Mucosa of rectum (tissue), 2 donors: ENCODE measurements around the gene TLK1.
"Not testable (repeated sequence)": the region's sequence is repeated elsewhere in the genome, so short reads cannot be mapped to it uniquely, and the experiment has no call there.

ENCODE experiments used
- H3K27ac ChIP-seq, 2 donors: one replicate each; pipeline ENCODE4 v1.7.0; 2013; ENCODE audit warnings: inconsistent platforms in 2 of 2, low read depth in 2 of 2, low read length in 2 of 2
- H3K27me3 ChIP-seq, 2 donors: one replicate each; pipeline ENCODE4 v1.7.0; 2013; ENCODE audit warnings: low read length in 2 of 2; ENCODE audit not compliant: control insufficient read depth in 2 of 2, insufficient read depth in 2 of 2
- H3K36me3 ChIP-seq, 2 donors: one replicate each; pipeline ENCODE4 v1.7.0; 2013; ENCODE audit warnings: low read length in 2 of 2; ENCODE audit not compliant: control insufficient read depth in 2 of 2, insufficient read depth in 2 of 2
- H3K4me1 ChIP-seq, 2 donors: one replicate each; pipeline ENCODE4 v1.7.0; 2013; ENCODE audit warnings: low read length in 2 of 2, mild to moderate bottlenecking in 1 of 2; ENCODE audit not compliant: control insufficient read depth in 2 of 2, insufficient read depth in 2 of 2
- H3K4me3 ChIP-seq, 2 donors: one replicate each; pipeline ENCODE4 v1.7.0; 2013; ENCODE audit warnings: low read length in 2 of 2
- H3K9ac ChIP-seq, 2 donors: one replicate each; pipeline ENCODE4 v1.7.0; 2013; ENCODE audit warnings: low read length in 2 of 2, low read depth in 1 of 2, mild to moderate bottlenecking in 1 of 2
- H3K9me3 ChIP-seq, 2 donors: one replicate each; pipeline ENCODE4 v1.7.0; 2013; ENCODE audit warnings: low read length in 2 of 2; ENCODE audit not compliant: control insufficient read depth in 2 of 2
- donor health status: healthy.
- donor health status: Normal muscosa, but diverticular disease.

Gene TLK1

DNA sequence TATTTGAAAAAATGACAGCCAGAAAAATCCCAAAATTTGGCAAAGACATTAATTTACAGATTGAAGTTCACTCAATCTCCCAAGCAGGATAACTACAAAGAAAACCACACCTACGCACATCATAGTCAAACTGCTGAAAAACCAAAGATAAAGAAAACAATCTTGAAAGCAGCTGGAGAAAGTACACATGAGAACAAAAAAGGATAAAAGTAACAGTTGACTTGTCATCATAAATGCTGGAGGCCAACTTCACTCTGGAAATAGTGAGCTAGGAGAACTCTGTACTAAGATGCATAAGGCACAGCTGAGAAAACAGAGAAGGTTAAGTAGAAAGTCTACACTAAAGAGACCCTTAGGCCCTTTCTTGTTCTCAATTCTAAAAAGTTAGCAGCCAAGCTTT lies 73.1 kb downstream of the TLK1 start:
- no peak overlapping the region for H3K27ac ChIP-seq
- H3K27me3 ChIP-seq = no peaks in the 10 kb centered on the region
- no peaks in the 10 kb centered on the region for H3K36me3 ChIP-seq
- peaks cover 0 to 14% of the 10 kb centered on the region in 2 donors for H3K4me1 ChIP-seq
- H3K4me3 ChIP-seq = no peak overlapping the region
- H3K9ac ChIP-seq = no peak overlapping the region
- H3K9me3 ChIP-seq = no peaks in the 10 kb centered on the region

DNA sequence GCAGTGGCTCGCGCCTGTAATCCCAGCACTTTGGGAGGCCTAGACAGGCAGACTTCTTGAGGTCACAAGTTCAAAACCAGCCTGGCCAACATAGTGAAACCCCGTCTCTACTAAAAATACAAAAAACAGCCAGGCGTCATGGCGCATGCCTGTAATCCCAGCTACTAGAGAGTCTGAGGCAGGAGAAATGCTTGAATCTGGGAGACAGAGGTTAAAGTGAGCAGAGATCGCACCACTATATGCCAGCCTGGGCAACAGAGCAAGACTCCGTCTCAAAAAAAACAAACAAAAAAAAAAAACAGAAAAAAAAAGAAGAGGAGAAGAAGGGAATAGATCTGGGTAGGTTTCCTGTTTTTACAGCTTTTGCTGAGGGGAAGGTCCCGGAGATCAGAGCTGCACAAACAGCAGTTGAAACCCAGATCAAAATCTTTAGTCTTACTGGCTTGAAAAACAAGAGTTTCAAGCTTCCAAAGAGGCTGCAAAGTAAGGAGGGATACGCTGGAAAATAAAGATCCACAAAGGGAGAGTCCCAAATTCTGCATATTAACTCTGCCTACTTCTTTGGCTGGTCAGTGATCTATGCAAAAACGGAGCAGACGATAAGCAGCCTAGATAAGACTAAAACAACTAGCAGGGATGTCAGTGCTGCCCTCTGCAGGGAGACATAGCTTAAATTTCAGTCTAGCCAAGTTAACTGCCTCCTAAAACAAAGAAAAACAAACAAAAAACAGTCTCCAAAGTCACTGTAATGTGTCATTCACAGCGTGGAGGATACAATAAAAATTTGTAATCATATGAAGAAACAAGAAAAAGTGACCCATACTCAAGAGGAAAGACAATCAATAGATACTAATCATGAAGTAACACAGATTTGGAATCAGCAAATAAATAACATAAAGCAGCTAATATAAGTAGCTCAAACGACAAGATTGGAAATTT lies 74.1 kb downstream of the TLK1 start:
- Histone ChIP-seq H3K36me3 (peaks cover 0 to under 1% of the 10 kb centered on the region in 2 donors), H3K27ac (no peak overlapping the region), H3K9me3 (no peaks in the 10 kb centered on the region), H3K4me3 (peak overlapping the region in 1 of 2 donors; percentile 11), H3K27me3 (no peaks in the 10 kb centered on the region), H3K9ac (no peak overlapping the region), H3K4me1 (peaks cover 0 to 14% of the 10 kb centered on the region in 2 donors)

DNA sequence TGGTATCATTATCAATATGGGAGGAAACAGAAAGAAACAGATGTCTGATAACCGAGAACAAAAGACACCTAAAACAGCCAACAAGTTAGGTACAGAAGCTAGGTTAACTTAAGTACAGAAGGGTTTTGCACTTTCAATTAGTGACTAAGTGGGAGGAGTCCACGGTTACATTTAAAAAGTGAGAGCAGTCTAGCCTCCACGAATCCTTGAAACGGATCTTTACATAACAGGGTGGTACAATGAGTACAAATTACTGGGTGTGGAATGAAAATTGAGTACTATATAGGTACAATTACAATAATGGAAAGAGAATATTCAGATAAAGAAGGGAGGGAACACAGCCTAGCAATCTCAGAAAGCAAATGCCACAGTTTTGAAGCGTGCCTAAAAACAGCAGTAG lies 76.6 kb downstream of the TLK1 start:
- Histone ChIP-seq H3K27me3 (no peaks in the 10 kb centered on the region), H3K4me3 (no peak overlapping the region), H3K27ac (no peak overlapping the region), H3K4me1 (peaks cover 0 to 14% of the 10 kb centered on the region in 2 donors), H3K9me3 (no peaks in the 10 kb centered on the region), H3K36me3 (peaks cover 0 to 3% of the 10 kb centered on the region in 2 donors), H3K9ac (no peak overlapping the region)

DNA sequence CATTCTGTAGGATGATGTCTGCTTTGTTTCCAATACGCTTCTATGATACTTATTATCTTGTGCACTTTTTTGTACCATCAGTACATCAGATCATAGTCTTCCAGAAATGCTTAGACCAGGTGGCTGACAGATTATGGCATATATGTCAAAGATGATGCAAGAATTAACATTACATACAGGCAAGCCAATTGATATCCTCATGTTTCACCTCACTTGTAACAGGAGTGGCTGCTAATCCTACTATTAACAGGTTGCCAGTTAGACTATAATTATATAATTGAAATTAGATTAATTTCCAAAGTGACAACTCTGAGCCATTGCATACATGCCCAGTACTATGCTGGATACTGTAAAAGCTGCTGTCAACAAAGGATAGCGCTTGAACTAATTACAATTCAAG lies 77.2 kb downstream of the TLK1 start:
- H3K4me1 ChIP-seq = peaks cover 0 to 14% of the 10 kb centered on the region in 2 donors
- no peak overlapping the region for H3K9ac ChIP-seq
- H3K9me3 ChIP-seq = no peaks in the 10 kb centered on the region
- peaks cover 0 to 4% of the 10 kb centered on the region in 2 donors for H3K36me3 ChIP-seq
- no peak overlapping the region for H3K4me3 ChIP-seq
- no peaks in the 10 kb centered on the region for H3K27me3 ChIP-seq
- no peak overlapping the region for H3K27ac ChIP-seq

DNA sequence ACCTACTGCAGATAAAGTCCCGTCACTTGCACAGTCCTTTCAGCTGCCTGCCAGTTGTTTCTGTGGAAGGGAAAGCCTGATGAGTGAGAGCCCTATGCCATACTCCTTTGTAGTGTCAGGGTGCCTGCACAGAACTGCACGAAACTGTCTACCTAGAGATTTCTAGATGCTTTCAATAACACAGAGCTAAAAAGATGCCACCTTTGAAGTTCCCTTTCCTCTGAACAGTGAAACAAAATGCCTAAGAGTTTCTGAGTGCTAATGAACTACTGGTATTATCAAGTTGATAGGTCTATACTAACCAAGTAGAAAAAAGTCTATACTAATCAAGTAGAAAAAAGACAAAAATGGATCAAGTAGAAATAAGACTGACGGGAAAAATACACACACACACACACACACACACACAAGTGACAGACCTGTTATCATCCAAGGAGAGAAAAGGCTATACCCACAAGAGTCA lies 79.0 kb downstream of the TLK1 start:
- Histone ChIP-seq H3K9ac (no peak overlapping the region), H3K9me3 (no peaks in the 10 kb centered on the region), H3K4me3 (no peak overlapping the region), H3K27ac (no peak overlapping the region), H3K4me1 (peaks cover 0 to 11% of the 10 kb centered on the region in 2 donors), H3K36me3 (peaks cover 0 to 11% of the 10 kb centered on the region in 2 donors), H3K27me3 (no peaks in the 10 kb centered on the region)

DNA sequence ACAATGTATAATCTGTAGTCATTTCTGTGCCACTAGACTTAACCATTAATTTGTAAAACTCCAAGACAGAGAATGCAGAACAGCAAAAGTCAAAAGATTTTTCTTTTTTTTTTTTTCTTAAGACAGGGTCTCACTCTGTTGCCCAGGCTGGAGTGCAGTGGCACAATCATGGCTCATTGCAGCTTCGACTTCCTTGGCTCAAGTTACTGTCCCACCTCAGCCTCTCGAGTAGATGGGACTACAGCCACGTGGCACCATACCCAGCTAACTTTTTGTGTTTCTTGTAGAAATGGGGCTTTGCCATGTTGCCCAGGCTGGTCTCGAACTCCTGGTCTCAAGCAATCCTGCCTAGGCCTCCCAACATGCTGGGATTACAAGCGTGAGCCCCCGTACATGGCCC lies 80.1 kb downstream of the TLK1 start:
- Histone ChIP-seq H3K9ac (no peak overlapping the region), H3K9me3 (no peaks in the 10 kb centered on the region), H3K4me1 (peaks cover 0 to 9% of the 10 kb centered on the region in 2 donors), H3K27ac (no peak overlapping the region), H3K27me3 (no peaks in the 10 kb centered on the region), H3K36me3 (peaks cover 0 to 11% of the 10 kb centered on the region in 2 donors), H3K4me3 (no peak overlapping the region)

DNA sequence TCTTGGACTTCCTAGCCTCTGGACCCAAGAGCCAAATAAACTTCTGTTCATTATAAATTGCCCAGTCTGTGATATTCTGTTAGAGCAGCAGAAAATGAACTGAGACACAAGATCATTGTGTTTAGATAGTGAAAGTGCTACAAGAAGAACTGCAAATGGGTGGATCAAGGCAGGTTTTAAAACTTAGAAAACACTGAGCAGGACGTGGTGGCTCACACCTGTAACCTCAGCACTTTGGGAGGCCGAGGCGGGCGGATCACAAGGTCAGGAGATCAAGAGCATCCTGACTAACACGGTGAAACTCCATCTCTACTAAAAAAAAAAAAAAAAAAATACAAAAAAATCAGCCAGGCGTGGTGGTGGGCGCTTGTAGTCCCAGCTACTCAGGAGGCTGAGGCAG lies 84.3 kb downstream of the TLK1 start:
- not testable (repeated sequence) for H3K4me3 ChIP-seq, H3K9me3 ChIP-seq, H3K36me3 ChIP-seq, H3K27me3 ChIP-seq, H3K27ac ChIP-seq, H3K9ac ChIP-seq, H3K4me1 ChIP-seq

DNA sequence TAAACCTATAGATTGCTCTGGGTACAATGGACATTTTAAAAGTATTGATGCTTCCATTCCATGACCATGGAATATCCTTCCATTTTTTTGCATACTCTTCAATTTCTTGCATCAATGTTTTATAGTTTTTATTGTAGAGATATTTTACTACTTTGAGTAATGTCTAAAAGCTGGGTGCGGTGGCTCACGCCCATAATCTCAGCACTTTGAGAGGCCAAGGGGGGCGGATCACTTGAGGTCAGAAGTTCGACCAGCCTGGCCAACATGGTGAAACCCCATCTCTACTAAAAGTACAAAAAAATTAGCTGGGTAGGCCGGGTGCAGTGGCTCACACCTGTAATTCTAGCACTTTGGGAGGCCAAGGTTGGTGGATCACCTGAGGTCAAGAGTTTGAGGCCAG lies 88.5 kb downstream of the TLK1 start:
- H3K36me3 ChIP-seq = peaks cover 0 to 2% of the 10 kb centered on the region in 2 donors
- H3K27ac ChIP-seq = no peak overlapping the region
- H3K4me1 ChIP-seq = no peaks in the 10 kb centered on the region

DNA sequence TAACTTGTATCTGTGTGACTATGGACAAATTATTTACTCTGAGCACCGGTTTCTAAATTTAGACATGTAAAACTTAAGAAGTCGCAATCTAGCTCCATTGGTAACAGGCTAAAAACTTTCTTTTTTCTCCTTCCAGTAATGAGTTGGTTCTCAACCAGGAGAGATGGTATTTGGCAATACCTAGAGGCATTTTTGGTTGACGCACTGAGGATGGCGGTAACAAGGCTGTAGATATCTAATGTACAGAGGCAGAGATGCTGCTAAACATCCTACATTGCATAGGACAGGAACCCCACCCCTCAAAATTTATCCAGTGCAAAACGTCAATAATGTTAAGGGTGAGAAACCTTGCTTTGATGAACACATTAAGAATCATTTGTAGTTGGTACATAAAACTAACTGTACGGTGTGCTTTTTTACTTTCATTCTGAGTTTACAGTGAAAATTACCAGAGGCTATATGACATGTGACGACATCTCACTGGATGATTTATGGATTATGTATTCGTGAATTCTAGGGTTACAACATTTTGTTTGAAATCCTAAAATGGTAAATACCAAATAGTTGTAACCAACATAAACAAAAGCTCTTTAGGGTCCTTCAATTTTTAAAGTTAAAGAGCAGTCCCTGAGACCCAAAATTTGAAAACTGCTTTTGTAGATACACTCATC lies 91.3 kb downstream of the TLK1 start:
- Histone ChIP-seq H3K9ac (no peak overlapping the region), H3K4me1 (no peaks in the 10 kb centered on the region), H3K9me3 (no peaks in the 10 kb centered on the region), H3K36me3 (no peaks in the 10 kb centered on the region), H3K4me3 (no peak overlapping the region), H3K27me3 (no peaks in the 10 kb centered on the region), H3K27ac (no peak overlapping the region)

More for the DNA sequence above, 88.5 kb downstream of the TLK1 start:
- Histone ChIP-seq H3K9me3 (no peaks in the 10 kb centered on the region), H3K9ac (no peak overlapping the region), H3K27me3 (no peaks in the 10 kb centered on the region), H3K4me3 (no peak overlapping the region)

DNA sequence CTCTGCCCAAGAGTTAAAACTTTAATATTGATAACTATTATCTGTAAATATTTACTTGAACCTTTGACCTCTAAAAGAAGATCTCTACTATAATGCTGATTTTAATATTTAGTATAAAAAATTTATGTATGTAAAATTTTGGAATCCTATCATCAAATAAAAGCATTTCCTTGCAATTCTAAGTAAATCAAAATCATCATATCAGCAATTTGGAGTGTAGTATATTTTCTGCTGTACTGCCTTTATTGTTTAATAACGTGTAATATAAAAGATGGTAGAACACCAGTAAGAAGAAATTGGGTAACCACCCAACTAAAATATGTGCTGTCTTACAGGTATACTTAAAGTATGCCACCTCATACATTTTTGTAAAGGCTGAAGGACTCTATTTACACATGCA lies 94.6 kb downstream of the TLK1 start:
- Histone ChIP-seq H3K36me3 (no peaks in the 10 kb centered on the region), H3K9ac (no peak overlapping the region), H3K27ac (no peak overlapping the region), H3K9me3 (no peaks in the 10 kb centered on the region), H3K4me3 (no peak overlapping the region), H3K4me1 (no peaks in the 10 kb centered on the region), H3K27me3 (no peaks in the 10 kb centered on the region)
